Suppressor macrophage treated with lipopolysaccharide for 4 hours (primary cell): ENCODE results near the gene LDHB.
"Not testable (repeated sequence)": the region's sequence is repeated elsewhere in the genome, so short reads cannot be mapped to it uniquely, and the experiment has no call there.

Source experiments
- DNase-seq: peaks from one replicate; pipeline ENCODE4 v3.0.0-alpha.2; 2020

Gene LDHB

GRCh38 chr12:21657326-21658077, at the start of gene LDHB:
LDHB (minus strand) TSS chr12:21657842; CDS start chr12:21654671, 3,171 bp downstream.
- peak; percentile 85 for DNase-seq

GRCh38 chr12:21704847-21705246, 47.2 kb upstream of the LDHB start:
- no peak for DNase-seq

GRCh38 chr12:21699851-21700250, 42.2 kb upstream of the LDHB start:
- no peak for DNase-seq

- DNase-seq = peak; percentile 39
Measured at GRCh38 chr12:21697904-21698630, 40.4 kb upstream of the LDHB start.

GRCh38 chr12:21696625-21697024, 39.0 kb upstream of the LDHB start:
- DNase-seq = no peak

GRCh38 chr12:21695986-21696385, 38.3 kb upstream of the LDHB start:
- DNase-seq = no peak

- no peak for DNase-seq
Measured at GRCh38 chr12:21694660-21695059, 37.0 kb upstream of the LDHB start.

DNA sequence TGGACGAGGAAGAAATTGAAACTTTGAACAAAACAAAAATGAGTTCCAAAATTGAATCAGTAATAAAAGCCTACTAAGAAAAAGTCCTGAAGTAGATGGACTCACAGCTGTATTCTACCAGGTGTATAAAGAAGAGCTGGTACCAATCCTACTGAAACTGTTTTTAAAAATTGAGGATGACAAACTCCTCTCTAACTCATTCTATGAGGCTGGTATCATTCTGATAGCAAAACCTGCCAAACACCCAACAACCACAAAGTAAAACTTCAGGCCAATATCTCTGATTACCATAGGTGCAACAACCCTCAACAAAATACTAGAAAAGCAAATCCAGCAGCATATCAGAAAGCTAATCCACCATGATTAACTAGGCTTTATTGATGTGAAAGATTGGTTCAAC, 33.9 kb upstream of the LDHB start:
- DNase-seq = no peak

DNA sequence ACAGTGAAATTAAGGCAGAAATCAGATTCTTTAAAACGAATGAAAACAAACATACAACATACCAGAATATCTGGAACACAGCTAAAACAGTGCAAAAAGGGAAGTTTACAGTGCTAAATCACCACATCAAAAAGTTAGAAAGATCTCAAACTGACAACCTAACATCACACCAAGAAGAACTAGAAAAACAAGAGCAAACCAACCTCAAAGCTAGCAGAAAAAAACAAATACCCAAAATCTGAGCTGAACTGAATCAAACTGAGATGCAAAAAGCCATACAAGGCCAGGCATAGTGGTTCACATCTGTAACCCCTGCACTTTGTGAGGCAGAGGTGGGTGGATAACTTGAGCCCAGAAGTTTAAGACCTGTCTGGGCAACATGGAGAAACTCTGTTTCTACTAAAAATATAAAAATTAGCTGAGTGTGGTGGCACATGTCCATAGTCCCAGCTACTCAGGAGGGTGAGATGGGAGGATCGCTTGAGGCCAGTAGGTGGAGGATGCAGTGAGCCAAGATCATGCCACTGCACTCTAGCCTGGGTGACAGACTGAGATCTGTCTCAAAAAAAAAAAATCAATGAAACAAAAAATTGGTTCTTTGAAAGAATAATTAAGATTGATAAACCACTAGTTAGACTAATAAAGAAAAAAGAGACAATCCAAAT, 33.2 kb upstream of the LDHB start:
- DNase-seq = no peak

GRCh38 chr12:21683115-21683514, 25.5 kb upstream of the LDHB start:
- DNase-seq = no peak

GRCh38 chr12:21678959-21679358, 21.3 kb upstream of the LDHB start:
- no peak for DNase-seq

- DNase-seq = no peak
Measured at GRCh38 chr12:21677622-21678277, 20.1 kb upstream of the LDHB start.

DNA sequence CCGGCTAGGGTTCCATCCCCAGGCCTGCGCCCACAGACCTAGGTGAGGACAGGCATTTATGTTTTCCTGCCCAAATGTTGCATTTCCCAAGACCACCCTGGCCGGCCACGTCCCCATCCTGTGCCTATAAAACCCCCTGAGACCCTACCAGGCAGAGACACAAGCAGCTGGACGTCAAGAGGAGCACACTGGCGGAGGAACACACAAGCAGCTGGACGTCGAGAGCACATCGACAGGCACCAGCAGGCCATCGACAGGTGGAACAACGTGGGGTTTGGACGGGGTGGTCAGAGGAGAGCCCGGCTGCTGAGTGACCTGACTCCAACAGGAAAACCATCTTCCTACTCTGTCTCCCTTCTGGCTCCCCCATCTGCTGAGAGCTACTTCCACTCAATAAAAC, 19.6 kb upstream of the LDHB start:
- DNase-seq = no peak

DNA sequence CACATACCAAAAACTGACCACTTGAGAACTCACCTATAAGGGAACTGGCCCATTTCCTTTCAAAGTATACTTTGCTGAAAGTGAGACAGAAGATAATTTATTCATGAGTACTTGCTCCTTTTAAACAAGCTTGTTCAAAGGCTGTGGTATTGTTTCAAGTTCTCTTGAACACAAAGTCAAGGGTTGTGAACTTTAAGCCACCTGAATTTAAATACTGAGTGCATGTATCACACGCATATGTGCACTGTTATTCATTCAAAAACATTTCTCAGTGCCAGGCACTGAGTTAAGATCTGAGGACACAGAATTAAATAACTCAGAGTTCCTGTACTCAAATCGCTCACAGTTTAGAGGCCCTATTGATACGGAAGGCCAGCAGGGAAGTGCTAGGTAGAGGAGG, 19.1 kb upstream of the LDHB start:
- DNase-seq = no peak

- no peak for DNase-seq
Measured at GRCh38 chr12:21675641-21676040, 18.0 kb upstream of the LDHB start.

- no peak for DNase-seq
Measured at GRCh38 chr12:21675096-21675495, 17.5 kb upstream of the LDHB start.

GRCh38 chr12:21673830-21674552, 16.3 kb upstream of the LDHB start:
- not testable (repeated sequence) for DNase-seq

DNA sequence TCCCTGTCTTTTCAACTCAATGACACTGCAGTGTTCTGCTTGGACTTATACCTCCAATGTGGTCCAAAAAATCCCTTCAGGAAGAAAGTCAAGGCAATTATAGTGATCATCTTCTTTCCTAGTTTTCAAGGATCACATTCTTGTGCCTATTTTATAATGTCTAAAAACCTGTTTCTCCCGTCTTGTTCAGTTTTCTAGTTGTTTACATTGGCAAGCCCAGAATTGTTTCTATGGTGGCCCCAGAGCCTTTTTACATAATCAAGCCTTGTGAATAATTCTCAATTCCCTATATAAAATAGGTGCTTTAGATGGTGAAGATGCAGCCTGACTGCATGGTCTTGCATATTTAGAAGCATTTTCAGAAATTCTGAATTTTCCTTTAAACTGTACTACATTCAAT, 14.5 kb upstream of the LDHB start:
- DNase-seq = no peak

GRCh38 chr12:21666722-21667121, 9.1 kb upstream of the LDHB start:
- DNase-seq = no peak

- no peak for DNase-seq
Measured at GRCh38 chr12:21665816-21666215, 8.2 kb upstream of the LDHB start.

DNA sequence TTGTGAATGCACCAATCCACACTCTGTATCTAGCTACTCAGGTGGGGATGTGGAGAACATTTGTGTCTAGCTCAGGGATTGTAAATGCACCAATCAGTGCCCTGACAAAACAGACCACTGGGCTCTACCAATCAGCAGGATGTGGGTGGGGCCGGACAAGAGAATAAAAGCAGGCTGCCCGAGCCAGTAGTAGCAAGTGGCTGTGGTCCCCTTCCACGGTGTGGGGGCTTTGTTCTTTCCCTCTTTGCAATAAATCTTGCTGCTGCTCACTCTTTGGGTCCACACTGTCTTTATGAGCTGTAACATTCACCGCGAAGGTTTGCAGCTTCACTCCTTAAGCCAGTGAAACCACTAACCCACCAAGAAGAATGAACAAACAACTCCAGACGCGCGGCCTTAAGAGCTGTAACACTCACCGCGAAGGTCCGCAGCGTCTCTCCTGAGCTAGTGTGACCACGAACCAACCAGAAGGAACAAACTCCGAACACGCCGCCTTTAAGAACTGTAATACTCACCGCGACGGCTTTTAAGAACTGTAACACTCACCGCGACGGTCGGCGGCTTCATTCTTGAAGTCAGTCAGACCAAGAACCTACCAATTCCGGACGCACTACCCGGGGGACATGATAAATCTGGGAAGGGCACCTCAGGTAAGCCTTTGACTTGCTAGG, 4.6 kb upstream of the LDHB start:
- DNase-seq = no peak
